Inflammatory macrophage (primary cell): Measurements from ENCODE around the gene DRAXIN.

ENCODE experiments used
- DNase-seq, 2 donors: peaks; one replicate each; pipeline ENCODE4 v3.0.0-alpha.2; 2020 to 2022

DRAXIN gene

GRCh38 chr1:11657654-11658053, 33.9 kb upstream of the DRAXIN start:
- DNase-seq, result no peak

- no peak for DNase-seq
Observed at GRCh38 chr1:11658542-11658941, 33.0 kb upstream of the DRAXIN start.

GRCh38 chr1:11659748-11660147, 31.8 kb upstream of the DRAXIN start:
- no peak for DNase-seq

GRCh38 chr1:11661103-11661502, 30.4 kb upstream of the DRAXIN start:
- no peak for DNase-seq

- peak; percentile 58 to 70 for DNase-seq
Observed at GRCh38 chr1:11664336-11665065, 27.0 kb upstream of the DRAXIN start.

- DNase-seq, result no peak
Observed at GRCh38 chr1:11668516-11668915, 23.0 kb upstream of the DRAXIN start.

GRCh38 chr1:11670747-11671146, 20.8 kb upstream of the DRAXIN start:
- DNase-seq, result peak in 1 of 2 donors; percentile 31

GRCh38 chr1:11671205-11671543, 20.3 kb upstream of the DRAXIN start:
- DNase-seq, result peak in 1 of 2 donors; percentile 40

- peak in 1 of 2 donors; percentile 18 for DNase-seq
Observed at GRCh38 chr1:11671544-11672286, 19.8 kb upstream of the DRAXIN start.

GRCh38 chr1:11673089-11673769, 18.3 kb upstream of the DRAXIN start:
- DNase-seq, result no peak

GRCh38 chr1:11674488-11674887, 17.0 kb upstream of the DRAXIN start:
- DNase-seq, result no peak

- no peak for DNase-seq
Observed at GRCh38 chr1:11675325-11675724, 16.2 kb upstream of the DRAXIN start.

- no peak for DNase-seq
Observed at GRCh38 chr1:11676386-11677103, 15.0 kb upstream of the DRAXIN start.

- no peak for DNase-seq
Observed at GRCh38 chr1:11678442-11678841, 13.1 kb upstream of the DRAXIN start.

GRCh38 chr1:11680270-11681070, 11.0 kb upstream of the DRAXIN start:
- no peak for DNase-seq

- peak; percentile 81 to 86 for DNase-seq
Observed at GRCh38 chr1:11681071-11681771, 10.3 kb upstream of the DRAXIN start, which contains the start of gene MAD2L2. Gene MAD2L2 (minus strand): TSS chr1:11681148. CDS start chr1:11680601, 547 bp downstream.

- no peak for DNase-seq
Observed at GRCh38 chr1:11682287-11682771, 9.2 kb upstream of the DRAXIN start.

GRCh38 chr1:11682799-11683198, 8.7 kb upstream of the DRAXIN start:
- DNase-seq, result no peak

- no peak for DNase-seq
Observed at GRCh38 chr1:11684070-11684469, 7.4 kb upstream of the DRAXIN start.

- DNase-seq, result no peak
Observed at GRCh38 chr1:11685210-11685752, 6.2 kb upstream of the DRAXIN start.

GRCh38 chr1:11688506-11688905, 3.0 kb upstream of the DRAXIN start:
- no peak for DNase-seq
